ENCODE results near the gene PI16.
A peak's percentile ranks its signal among the peaks of the same experiment; 100 is the strongest.

PI16 gene

DNA sequence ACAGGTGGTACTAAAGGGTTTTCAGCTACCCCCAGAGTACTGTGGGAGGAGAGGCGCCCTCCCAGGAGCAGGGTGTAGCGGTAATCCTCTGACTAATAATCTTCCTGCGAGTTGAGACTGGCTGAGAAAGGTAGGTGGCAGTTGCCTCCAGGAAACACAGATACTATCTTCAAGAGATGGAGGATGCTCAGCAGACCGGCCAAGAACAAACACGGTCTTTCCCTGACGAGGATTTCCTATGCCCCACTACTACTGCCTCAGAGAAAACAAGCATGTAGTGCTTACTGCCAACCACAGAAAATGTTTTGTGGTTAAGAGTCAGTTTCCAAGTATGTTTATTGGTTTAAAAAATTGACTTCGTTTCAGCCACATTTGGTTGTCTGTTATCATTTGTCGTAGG lies 42.0 kb upstream of the PI16 start:
- H3K27ac ChIP-seq, result no peak overlapping the region

DNA sequence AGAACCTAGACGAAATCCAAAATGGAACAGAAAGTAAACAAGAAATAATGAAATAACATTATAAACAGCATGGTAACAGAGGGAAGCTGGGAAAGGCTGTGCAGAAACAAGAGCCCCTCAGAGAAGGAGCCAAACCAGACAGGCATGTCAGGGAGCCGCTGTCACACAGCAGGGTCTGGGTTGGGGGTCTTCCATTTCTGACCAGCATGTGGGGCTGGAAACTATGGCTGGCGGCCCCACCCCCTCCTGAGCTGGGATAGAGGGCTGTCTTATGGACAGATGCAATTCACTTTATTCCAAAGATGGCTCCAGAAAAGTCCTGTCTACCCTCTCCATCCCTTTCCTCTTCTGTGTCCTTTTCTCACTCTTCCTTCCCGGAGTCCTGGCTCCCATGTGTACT lies 41.5 kb upstream of the PI16 start:
- no peak for TF ChIP-seq ZFX (IDR thresholded peaks at IDR 0.05; ENCODE audit: borderline replicate concordance)
- TF ChIP-seq, protein P1, sequence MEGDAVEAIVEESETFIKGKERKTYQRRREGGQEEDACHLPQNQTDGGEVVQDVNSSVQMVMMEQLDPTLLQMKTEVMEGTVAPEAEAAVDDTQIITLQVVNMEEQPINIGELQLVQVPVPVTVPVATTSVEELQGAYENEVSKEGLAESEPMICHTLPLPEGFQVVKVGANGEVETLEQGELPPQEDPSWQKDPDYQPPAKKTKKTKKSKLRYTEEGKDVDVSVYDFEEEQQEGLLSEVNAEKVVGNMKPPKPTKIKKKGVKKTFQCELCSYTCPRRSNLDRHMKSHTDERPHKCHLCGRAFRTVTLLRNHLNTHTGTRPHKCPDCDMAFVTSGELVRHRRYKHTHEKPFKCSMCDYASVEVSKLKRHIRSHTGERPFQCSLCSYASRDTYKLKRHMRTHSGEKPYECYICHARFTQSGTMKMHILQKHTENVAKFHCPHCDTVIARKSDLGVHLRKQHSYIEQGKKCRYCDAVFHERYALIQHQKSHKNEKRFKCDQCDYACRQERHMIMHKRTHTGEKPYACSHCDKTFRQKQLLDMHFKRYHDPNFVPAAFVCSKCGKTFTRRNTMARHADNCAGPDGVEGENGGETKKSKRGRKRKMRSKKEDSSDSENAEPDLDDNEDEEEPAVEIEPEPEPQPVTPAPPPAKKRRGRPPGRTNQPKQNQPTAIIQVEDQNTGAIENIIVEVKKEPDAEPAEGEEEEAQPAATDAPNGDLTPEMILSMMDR (IDR thresholded peaks at IDR 0.05), result no peak
- peak overlapping the region; percentile 49 for H3K27ac ChIP-seq

More for the DNA sequence above, 42.0 kb upstream of the PI16 start:
- TF ChIP-seq, protein P1 (IDR thresholded peaks at IDR 0.05), result no peak
- TF ChIP-seq ZFX (IDR thresholded peaks at IDR 0.05; ENCODE audit: borderline replicate concordance), result no peak

DNA sequence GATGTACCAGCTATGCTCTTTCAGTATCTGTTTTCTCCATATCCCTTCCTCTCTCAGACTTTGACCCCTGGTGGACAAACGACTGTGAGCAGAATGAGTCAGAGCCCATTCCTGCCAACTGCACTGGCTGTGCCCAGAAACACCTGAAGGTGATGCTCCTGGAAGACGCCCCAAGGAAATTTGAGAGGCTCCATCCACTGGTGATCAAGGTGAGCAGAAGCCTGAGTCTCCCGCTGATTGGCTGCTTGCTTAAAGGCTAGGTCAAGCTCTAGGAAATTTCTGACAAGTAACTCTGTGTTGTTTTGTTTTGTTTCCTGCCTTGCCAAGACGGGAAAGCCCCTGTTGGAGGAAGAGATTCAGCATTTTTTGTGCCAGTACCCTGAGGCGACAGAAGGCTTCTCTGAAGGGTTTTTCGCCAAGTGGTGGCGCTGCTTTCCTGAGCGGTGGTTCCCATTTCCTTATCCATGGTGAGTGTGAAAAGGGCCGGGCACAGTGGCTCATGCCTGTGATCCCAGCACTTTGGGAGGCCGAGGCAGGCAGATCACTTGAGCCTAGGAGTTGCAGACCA lies 40.2 kb upstream of the PI16 start:
- H3K27ac ChIP-seq, result peak overlapping the region; percentile 49

DNA sequence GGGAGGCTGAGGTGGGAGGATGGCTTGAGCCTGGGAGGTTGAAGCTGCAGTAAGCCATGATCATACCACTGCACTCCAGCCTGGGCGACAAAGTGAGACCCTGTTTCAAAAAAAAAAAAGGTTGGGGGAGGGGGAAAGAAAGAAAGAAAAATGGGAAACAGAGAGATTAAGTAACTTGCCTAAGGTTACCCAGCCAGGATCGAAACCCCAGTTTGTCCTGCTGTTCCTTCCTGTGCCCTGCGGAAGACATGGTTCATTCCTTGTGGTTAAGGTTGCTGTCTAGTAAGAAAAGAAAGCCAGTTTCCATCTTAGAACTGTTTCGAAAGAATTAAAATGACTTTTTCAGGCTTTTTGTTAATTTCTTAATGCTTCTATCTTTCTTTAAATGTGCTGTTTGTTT lies 38.9 kb upstream of the PI16 start:
- TF ChIP-seq ZFX (IDR thresholded peaks at IDR 0.05; ENCODE audit: borderline replicate concordance), result no peak
- TF ChIP-seq, protein P1 (IDR thresholded peaks at IDR 0.05), result no peak
- H3K27ac ChIP-seq, result no peak overlapping the region

More for the DNA sequence above, 40.2 kb upstream of the PI16 start:
- no peak for TF ChIP-seq ZFX (IDR thresholded peaks at IDR 0.05; ENCODE audit: borderline replicate concordance)
- TF ChIP-seq, protein P1 (IDR thresholded peaks at IDR 0.05), result peak; percentile 69

DNA sequence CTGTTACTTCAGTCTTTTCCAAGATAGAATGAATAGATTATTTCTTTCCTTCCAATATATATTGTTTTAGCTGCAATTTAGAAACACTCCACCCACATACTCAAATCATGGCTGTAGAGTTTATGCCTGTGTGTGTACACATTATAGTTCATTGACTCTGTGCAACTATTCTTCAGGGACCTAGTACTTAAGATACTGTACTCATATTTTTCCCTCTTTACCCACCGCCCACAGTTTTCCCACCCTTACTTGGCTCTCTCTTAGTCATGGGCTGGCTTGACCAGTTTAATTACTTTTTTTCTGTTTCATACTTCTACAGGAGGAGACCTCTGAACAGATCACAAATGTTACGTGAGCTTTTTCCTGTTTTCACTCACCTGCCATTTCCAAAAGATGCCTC lies 38.4 kb upstream of the PI16 start:
- H3K27ac ChIP-seq, result no peak overlapping the region
- no peak for TF ChIP-seq ZFX (IDR thresholded peaks at IDR 0.05; ENCODE audit: borderline replicate concordance)
- TF ChIP-seq, protein P1 (IDR thresholded peaks at IDR 0.05), result no peak

DNA sequence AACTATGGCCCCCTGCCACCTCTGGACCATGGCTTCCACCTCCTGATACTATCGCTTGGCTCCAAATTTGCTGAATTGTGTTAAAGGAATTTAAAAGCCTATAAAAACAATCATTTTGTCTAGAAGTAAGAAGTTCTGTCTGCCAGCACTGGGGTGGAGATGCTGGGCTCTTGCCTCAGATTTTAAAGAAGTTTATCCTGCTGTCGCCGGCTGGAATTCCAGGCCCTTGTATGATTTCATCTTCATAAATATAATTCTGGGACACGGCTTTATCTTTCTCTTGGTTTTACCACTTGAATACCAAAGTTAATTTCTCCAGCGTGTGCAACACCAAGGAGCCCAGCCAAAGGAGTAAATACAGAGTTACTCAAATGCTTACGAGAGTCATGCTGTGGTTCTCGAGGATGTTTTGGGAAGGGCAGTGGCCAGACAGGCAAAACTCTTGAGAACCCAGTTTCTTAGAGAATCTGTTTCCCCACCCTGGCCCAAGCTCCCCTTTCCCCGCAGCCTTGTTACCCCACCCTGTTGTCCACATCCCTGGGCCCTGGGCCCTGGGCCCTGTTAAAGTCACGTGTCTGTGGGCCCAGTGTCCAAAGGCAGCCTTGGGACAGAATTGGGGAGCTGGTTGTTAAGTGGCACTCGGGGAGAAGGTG lies 36.9 kb upstream of the PI16 start:
- no peak for TF ChIP-seq ZFX (IDR thresholded peaks at IDR 0.05; ENCODE audit: borderline replicate concordance)
- TF ChIP-seq, protein P1 (IDR thresholded peaks at IDR 0.05), result no peak
- H3K27ac ChIP-seq, result no peak overlapping the region

- no peak overlapping the region for H3K27ac ChIP-seq
- no peak for TF ChIP-seq ZFX (IDR thresholded peaks at IDR 0.05; ENCODE audit: borderline replicate concordance)
- TF ChIP-seq, protein P1 (IDR thresholded peaks at IDR 0.05), result no peak
These were observed 34.5 kb upstream of the PI16 start for GRCh38 chr6:36920049-36920448.

All from 22Rv1 (cell line).